G401 (cell line): ENCODE results near the gene FAM221B. TPM values are rescaled to one million over a fixed set of nuclear protein-coding genes. Genes with fewer than 3 reads are reported as not detected.

Experiments used
- DNase-seq: peaks from one replicate; pipeline ENCODE4 v3.0.0-alpha.2; 2015; ENCODE audit warnings: low spot score
- in situ Hi-C: cut with HindIII; loops from 2 replicates; pipeline ENCODE4 v1.10.0; 2016; ENCODE audit warnings: low sequenced_read_pairs, mixed read lengths
- total RNA-seq: library from RNA; depleted of rRNA; stranded (reverse); fragments of >200 nt; shearing (Covaris generic); gene quantifications from 2 replicates; pipeline ENCODE4 v1.2.3, GENCODE V29; 2014; rRNA removed

The FAM221B gene
- not detected in 2 replicates for total RNA-seq

DNA sequence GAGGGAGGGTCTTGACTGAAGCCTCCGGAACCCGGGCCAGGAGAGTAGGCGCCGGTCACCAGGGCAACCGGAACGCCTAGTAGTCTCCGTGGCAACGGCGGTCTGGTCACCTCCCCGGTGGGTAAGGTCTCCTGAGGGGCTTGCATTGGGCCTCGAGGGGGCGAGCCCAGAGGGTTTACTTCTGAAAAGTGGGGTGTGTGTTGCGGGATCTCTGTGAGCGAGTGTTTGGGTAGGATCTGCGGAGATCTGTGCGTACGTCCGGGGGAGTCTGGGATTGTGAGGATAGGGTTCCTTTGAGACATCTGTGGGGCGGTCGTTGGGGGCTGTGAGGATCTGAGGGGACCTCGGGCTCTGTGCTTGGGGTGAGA, at the start of gene FAM221B:
TSS of gene FAM221B (minus strand) at position 17 of the 368 bp plus-strand sequence. CDS start 2,571 bp downstream, outside the sequence.
- DNase-seq = no peak
- in situ Hi-C loops = no loop called here

- DNase-seq = no peak
- in situ Hi-C loops = no loop called here
These were observed 44.0 kb upstream of the FAM221B start for GRCh38 chr9:35872505-35872904.

GRCh38 chr9:35871545-35871944, 43.0 kb upstream of the FAM221B start:
- in situ Hi-C loops = no loop called here
- no peak for DNase-seq

DNA sequence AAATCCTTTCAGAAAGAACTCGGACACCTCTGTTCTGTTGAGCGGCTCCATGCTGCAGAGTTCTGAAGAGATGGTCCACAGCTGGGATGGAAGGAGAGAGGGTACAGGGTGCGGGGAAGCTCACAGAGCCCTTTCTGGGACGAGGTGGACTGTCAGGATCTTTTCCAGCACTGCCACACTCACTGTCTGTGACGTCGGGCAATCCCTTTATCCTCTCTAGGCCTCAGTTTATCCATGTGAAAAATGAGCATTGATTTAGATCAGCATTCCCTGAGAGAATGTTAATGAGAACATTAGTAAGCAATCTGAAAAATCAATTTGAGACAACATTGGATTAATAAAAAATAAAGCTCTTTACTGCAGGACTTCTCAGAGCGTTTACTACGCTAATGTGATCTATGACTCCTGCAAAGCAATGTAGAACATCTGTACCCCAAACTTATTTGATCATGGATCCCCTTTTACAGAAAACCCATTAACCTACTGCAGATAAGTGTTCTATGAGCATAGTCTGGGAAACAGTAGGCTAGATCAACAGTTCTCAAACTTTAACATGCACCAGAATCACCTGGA, 41.9 kb upstream of the FAM221B start, which contains the start of gene OR13J1:
TSS of gene OR13J1 (minus strand) at position 51 of the 573 bp plus-strand sequence. CDS start at position 51, 0 bp downstream.
- in situ Hi-C loops = no loop called here
- DNase-seq = no peak

DNA sequence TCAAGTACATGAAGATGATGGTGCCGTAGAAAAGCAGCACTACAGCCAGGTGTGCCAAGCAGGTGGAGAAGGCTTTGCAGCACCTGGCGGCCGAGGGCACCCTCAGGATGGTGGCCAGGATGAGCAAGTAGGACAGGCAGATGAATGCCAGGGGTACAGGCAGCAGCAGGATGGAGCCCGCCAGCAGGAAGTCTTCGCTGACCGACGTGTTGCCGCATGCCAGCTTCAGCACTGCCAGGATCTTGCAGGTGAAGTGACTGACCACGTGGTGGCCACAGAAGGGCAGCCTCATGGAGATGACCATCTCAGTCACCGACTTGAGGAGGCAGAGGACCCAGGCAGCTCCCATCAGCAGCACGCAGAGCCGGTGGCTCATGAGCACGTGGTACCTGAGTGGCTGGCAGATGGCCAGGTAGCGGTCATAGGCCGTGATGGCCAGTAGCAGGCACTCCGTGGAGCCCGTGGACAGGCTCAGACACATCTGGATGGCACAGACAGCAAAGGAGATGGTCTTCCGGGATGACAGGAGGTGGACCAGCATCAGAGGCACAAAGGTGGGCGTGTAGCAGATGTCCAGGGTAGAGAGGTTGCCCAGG, 41.2 kb upstream of the FAM221B start:
- in situ Hi-C loops = no loop called here
- DNase-seq = no peak

DNA sequence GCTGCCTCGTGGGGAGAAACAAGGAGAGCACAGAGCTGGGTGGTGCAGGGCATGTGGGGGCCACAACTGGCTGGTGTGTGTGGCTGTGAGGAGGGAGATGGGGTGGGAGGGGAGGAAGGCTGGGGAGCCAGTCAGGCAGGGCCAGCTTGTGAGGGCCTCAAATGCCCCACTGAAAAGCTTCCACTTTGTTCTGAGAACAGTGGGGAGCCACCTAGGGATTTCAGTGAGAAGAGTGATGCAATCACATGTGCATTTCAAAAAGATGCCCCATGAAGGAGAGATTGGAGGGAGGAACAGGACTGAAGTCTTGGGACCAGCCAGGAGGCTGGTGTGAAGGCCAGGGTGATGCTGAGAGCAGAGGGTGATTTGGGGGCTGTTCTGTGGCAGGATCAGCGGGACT, 40.4 kb upstream of the FAM221B start:
- no peak for DNase-seq
- in situ Hi-C loops = no loop called here

DNA sequence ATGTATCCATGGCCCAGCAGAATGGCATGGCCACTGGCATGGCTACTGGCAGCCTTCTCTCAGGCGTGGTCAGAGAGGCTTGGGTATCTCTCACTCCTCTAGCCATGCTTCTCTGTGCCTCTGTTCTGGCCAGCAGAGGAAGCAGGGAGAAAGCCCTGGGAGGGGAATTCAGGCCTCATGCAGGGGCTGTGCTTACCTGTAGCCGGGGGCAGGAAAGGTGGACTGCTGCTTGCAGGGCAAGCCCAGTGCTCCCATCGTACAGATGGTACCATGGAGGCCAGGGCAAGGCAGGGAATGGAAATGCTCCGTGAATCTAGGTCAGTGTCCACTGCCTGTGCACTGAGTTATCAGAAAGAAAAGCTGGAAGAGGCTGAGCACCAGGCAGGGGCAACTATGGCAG, 39.0 kb upstream of the FAM221B start:
- no peak for DNase-seq
- in situ Hi-C loops = no loop called here

DNA sequence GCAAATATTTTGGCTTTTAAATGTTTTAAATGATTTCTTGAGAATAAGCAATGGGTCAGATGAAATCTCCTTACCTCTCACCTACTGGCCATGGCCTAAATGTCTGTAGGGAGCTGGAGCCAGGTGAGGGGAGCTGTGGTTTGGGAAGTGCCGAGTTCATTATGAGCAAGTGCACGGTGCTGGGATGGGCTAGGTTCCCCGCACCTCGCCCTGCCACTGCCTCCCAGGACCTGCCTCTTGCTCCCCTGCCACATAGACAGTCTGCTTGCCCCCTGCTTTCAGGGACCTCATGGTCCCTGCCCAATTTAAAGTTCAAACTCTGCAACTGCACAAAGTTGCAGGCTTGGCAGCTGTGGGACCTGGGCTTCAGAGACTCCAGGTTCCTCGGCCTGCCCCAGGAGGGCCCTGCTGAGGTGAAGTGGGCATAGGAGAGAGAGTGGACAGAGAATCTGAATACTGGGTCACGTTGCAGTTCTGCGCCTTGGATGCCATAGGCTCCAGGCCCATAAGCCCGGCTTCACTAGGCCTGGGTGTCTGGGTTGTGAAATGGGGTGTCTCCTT, 36.2 kb upstream of the FAM221B start:
- DNase-seq = no peak
- in situ Hi-C loops = no loop called here

- DNase-seq = no peak
- in situ Hi-C loops = no loop called here
These were observed 35.1 kb upstream of the FAM221B start for GRCh38 chr9:35863583-35863982.

- DNase-seq = no peak
- in situ Hi-C loops = no loop called here
These were observed 33.8 kb upstream of the FAM221B start for GRCh38 chr9:35862328-35862727.

- DNase-seq = no peak
- in situ Hi-C loops = no loop called here
These were observed 32.8 kb upstream of the FAM221B start for GRCh38 chr9:35861161-35861897.

DNA sequence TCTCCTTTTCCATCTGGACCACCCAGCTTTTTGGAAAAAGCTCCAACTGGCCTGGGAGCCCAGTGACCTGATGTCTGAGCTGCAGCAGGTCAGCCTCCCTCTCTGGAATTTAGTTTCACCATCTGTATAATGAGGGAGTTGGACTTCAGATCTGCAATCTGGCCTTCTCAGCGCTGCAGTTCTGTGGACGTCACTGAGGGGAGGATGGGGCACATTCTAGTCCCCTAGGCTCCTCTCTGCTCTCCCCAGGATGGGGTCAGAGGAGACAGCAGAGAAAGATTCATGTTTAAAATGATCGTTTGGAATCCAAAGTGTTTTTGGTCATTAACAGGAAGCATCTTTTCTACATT, 31.4 kb upstream of the FAM221B start:
- in situ Hi-C loops = no loop called here
- DNase-seq = no peak

- in situ Hi-C loops = no loop called here
- DNase-seq = peak; percentile 86
These were observed 30.9 kb upstream of the FAM221B start for GRCh38 chr9:35859310-35859989.

GRCh38 chr9:35858458-35858857, 29.9 kb upstream of the FAM221B start:
- DNase-seq = no peak
- in situ Hi-C loops = no loop called here

- DNase-seq = no peak
- in situ Hi-C loops = no loop called here
These were observed 28.4 kb upstream of the FAM221B start for GRCh38 chr9:35856882-35857281.

DNA sequence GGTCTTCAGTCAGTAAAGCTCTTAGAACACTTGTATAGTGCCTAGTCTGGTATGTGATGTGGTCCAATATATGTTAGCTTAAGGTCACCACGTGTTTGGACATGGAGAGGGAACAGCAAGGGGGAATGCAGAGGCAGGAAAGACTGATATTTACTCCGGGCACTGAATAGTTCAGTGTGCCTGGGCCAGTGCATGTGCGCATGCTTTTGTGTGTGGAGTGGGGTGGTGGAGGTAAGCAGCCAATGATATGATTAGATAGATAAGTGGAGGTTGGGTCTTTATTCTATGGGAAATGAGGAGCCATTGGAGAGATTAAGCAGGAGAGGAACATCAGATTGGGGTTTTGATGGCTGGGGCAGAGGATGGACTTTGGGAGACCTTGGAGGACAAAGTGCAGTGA, 27.7 kb upstream of the FAM221B start:
- DNase-seq = no peak
- in situ Hi-C loops = no loop called here

DNA sequence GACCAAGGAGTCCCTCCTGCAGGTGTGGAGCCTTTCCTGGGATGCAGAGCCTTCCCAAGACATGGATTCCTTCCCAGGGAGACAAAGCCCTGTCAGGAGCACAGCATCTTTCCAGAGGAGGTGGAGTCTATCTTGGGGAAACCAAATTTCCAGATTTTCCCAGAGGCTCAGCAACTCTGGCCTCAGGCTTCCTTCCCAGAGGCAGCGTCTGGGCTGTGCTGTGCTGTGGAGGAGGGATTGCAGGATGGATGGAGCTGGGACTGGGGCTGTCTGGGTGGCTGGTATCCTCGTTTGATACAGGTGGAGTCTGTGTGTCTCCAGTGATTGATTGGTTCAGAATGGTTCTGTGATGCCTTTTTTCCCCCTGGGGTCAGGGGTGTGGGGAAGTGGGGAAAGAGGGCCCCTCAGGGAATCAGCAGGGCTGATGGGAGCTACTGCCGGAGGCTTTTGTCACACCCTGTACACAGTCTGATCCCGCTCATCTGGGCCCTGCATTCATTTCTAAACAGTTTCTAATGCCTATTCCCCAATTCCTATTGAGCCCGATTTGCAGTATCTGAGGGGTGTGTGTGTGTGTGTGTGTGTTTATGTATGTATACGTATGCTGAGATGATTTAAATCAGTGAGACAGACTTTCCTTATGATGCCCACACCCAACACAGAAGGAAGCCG, 25.7 kb upstream of the FAM221B start:
- in situ Hi-C loops = no loop called here
- DNase-seq = no peak

GRCh38 chr9:35852876-35853865, 24.6 kb upstream of the FAM221B start:
- in situ Hi-C loops = no loop called here
- DNase-seq = no peak
